H1 (cell line): Measurements from ENCODE around the gene FCHSD1. TPM values are rescaled to one million over a fixed set of nuclear protein-coding genes. Genes with fewer than 3 reads are reported as not detected.

Source experiments
- CTCF ChIA-PET: fragments of 300-600 bp; sonication (Branson Sonifier 250); formaldehyde crosslinking; loops from one replicate; lab custom pipeline; 2021; ENCODE audit not compliant: partially characterized antibody; lab: Charles Lee
- POLR2A ChIA-PET: fragments of 300-600 bp; sonication (Branson Sonifier 250); formaldehyde crosslinking; loops from one replicate; lab custom pipeline; 2021; ENCODE audit warnings: inconsistent platforms; ENCODE audit not compliant: partially characterized antibody; lab: Charles Lee
- DNase-seq, 2 experiments: peaks; one replicate each; pipeline versions ENCODE4 v3.0.0 to v3.0.0-alpha.2; 2010 to 2022; ENCODE audit warnings: low spot score in 2 of 2, low read depth in 1 of 2, mixed read lengths in 1 of 2
- FAIRE-seq: peaks from 2 replicates; lab custom pipeline; 2011; peaks lifted over from hg19 to GRCh38; lab: Jason Lieb, UNC
- H2AFZ ChIP-seq: 2 replicates; pipeline ENCODE4 v1.8.1; 2012; ENCODE audit warnings: low read length, inconsistent platforms
- H2AK5ac ChIP-seq: 2 replicates; pipeline ENCODE4 v1.6.1; 2013; ENCODE audit warnings: low read depth, low read length
- H2BK120ac ChIP-seq: replicated peaks from 2 replicates; pipeline ENCODE3; 2013; ENCODE audit warnings: low read depth, low read length, inconsistent platforms
- H2BK12ac ChIP-seq: 2 replicates; pipeline ENCODE4 v1.6.1; 2013; ENCODE audit warnings: low read depth, low read length
- H2BK15ac ChIP-seq: 2 replicates; pipeline ENCODE4 v1.6.1; 2013; ENCODE audit warnings: low read length
- H2BK20ac ChIP-seq: 2 replicates; pipeline ENCODE4 v1.6.1; 2013; ENCODE audit warnings: low read length
- H2BK5ac ChIP-seq: 2 replicates; pipeline ENCODE4 v1.6.1; 2013; ENCODE audit warnings: low read depth, low read length
- H3K14ac ChIP-seq: 2 replicates; pipeline ENCODE4 v1.6.1; 2013; ENCODE audit warnings: inconsistent platforms; ENCODE audit not compliant: insufficient read length
- H3K18ac ChIP-seq: 2 replicates; pipeline ENCODE4 v1.6.1; 2013; ENCODE audit warnings: low read length; ENCODE audit errors: extremely low read depth
- H3K23ac ChIP-seq: 2 replicates; pipeline ENCODE4 v1.6.1; 2013; ENCODE audit warnings: inconsistent platforms; ENCODE audit not compliant: insufficient read length
- H3K23me2 ChIP-seq: 2 replicates; pipeline ENCODE4 v1.6.1; 2013; ENCODE audit warnings: low read depth, low read length
- H3K27ac ChIP-seq: 2 replicates; pipeline ENCODE4 v1.6.1; 2011; ENCODE audit warnings: low read depth, low read length, inconsistent platforms
- H3K27me3 ChIP-seq, 4 experiments: replicated peaks in 1 of 4; 1 replicate in 1 of 4; 2 replicates in 3 of 4; pipeline versions ENCODE4 v1.6.1 to v1.8.1; 2011 to 2013; ENCODE audit warnings: low read length in 3 of 4, mild to moderate bottlenecking in 3 of 4, inconsistent platforms in 2 of 4, mixed read lengths in 2 of 4, moderate library complexity in 1 of 4; ENCODE audit not compliant: control insufficient read depth in 3 of 4, insufficient read depth in 3 of 4; ENCODE audit errors: extremely low read depth in 1 of 4
- H3K36me3 ChIP-seq, 4 experiments: 2 replicates each; pipeline versions ENCODE4 v1.6.1 to v1.8.1; 2011 to 2013; ENCODE audit warnings: mild to moderate bottlenecking in 4 of 4, low read length in 3 of 4, moderate library complexity in 2 of 4, control low read depth in 1 of 4, inconsistent platforms in 1 of 4; ENCODE audit not compliant: insufficient read depth in 4 of 4, control insufficient read depth in 2 of 4
- H3K4ac ChIP-seq: replicated peaks from 2 replicates; pipeline ENCODE3; 2013; ENCODE audit warnings: low read length, low read depth, mixed read lengths, inconsistent platforms; ENCODE audit not compliant: insufficient read length
- H3K4me1 ChIP-seq, 4 experiments: replicated peaks in 1 of 4; 1 replicate in 1 of 4; 2 replicates in 3 of 4; pipeline versions ENCODE4 v1.6.1 to v1.8.1; 2011 to 2013; ENCODE audit warnings: low read length in 3 of 4, inconsistent platforms in 2 of 4, mixed read lengths in 1 of 4; ENCODE audit not compliant: insufficient read depth in 4 of 4, control insufficient read depth in 3 of 4
- H3K4me2 ChIP-seq, 2 experiments: 2 replicates each; pipeline versions ENCODE4 v1.6.1 to v1.8.1; 2011 to 2013; ENCODE audit warnings: low read depth in 2 of 2, low read length in 2 of 2, control low read depth in 1 of 2, inconsistent platforms in 1 of 2, mild to moderate bottlenecking in 1 of 2; ENCODE audit not compliant: insufficient read depth in 1 of 2
- H3K4me3 ChIP-seq, 4 experiments: fragments of 200-600, 300-600 bp in 1 of 4; sonication (generic), shearing (Covaris generic), sonication (Bioruptor Twin) in 1 of 4; 2 replicates each; pipeline versions ENCODE4 v1.5.1 to v1.8.1; 2011 to 2016; ENCODE audit warnings: low read length in 4 of 4, low read depth in 3 of 4, control low read depth in 2 of 4, inconsistent platforms in 2 of 4, mild to moderate bottlenecking in 2 of 4, mixed read lengths in 1 of 4, moderate library complexity in 1 of 4; ENCODE audit not compliant: insufficient read depth in 2 of 4; ENCODE audit errors: extremely low read depth in 1 of 4
- H3K56ac ChIP-seq: replicated peaks from 2 replicates; pipeline ENCODE3; 2013; ENCODE audit warnings: low read depth, mild to moderate bottlenecking, mixed read lengths, low read length, inconsistent platforms; ENCODE audit not compliant: insufficient read length
- H3K79me1 ChIP-seq: 2 replicates; pipeline ENCODE4 v1.6.1; 2013; ENCODE audit warnings: low read depth, low read length, control low read depth
- H3K79me2 ChIP-seq, 2 experiments: 2 replicates each; pipeline versions ENCODE4 v1.6.1 to v1.8.1; 2012 to 2013; ENCODE audit warnings: low read length in 2 of 2, mild to moderate bottlenecking in 2 of 2, inconsistent platforms in 1 of 2; ENCODE audit not compliant: insufficient read depth in 2 of 2, control insufficient read depth in 1 of 2
- H3K9ac ChIP-seq, 4 experiments: replicated peaks in 1 of 4; 1 replicate in 1 of 4; 2 replicates in 3 of 4; pipeline versions ENCODE4 v1.6.1 to v1.8.1; 2011 to 2013; ENCODE audit warnings: low read depth in 3 of 4, low read length in 3 of 4, control low read depth in 2 of 4, mild to moderate bottlenecking in 2 of 4, moderate library complexity in 2 of 4, inconsistent platforms in 1 of 4; ENCODE audit errors: extremely low read depth in 1 of 4
- H3K9me3 ChIP-seq, 2 experiments: 2 replicates each; pipeline versions ENCODE4 v1.6.1 to v1.8.1; 2012 to 2013; ENCODE audit warnings: mild to moderate bottlenecking in 2 of 2, moderate library complexity in 2 of 2, control low read depth in 1 of 2, inconsistent platforms in 1 of 2, low read depth in 1 of 2, low read length in 1 of 2, mixed read lengths in 1 of 2; ENCODE audit not compliant: insufficient read depth in 2 of 2
- H4K20me1 ChIP-seq, 2 experiments: replicated peaks in 1 of 2; 2 replicates each; pipeline versions ENCODE3 to v1.8.1; 2011 to 2013; ENCODE audit warnings: inconsistent platforms in 2 of 2, low read length in 2 of 2, mild to moderate bottlenecking in 1 of 2; ENCODE audit not compliant: insufficient read depth in 2 of 2, control insufficient read depth in 1 of 2
- H4K5ac ChIP-seq: 2 replicates; pipeline ENCODE4 v1.6.1; 2013; ENCODE audit warnings: low read length, low read depth, mixed read lengths, inconsistent platforms; ENCODE audit not compliant: insufficient read length
- H4K8ac ChIP-seq: 2 replicates; pipeline ENCODE4 v1.8.0; 2013; ENCODE audit warnings: mild to moderate bottlenecking, moderate library complexity, low read length, inconsistent platforms; ENCODE audit not compliant: insufficient read depth; ENCODE audit errors: extremely low read depth
- H4K91ac ChIP-seq: replicated peaks from 2 replicates; pipeline ENCODE3; 2013; ENCODE audit warnings: low read length, mixed read lengths, inconsistent platforms; ENCODE audit not compliant: insufficient read length
- RBBP5 ChIP-seq: IDR thresholded peaks from 2 replicates; pipeline ENCODE4 v1.7.1; 2012; ENCODE audit warnings: low read depth, mild to moderate bottlenecking, inconsistent platforms, low read length, moderate library complexity, borderline replicate concordance
- WGBS, 2 experiments: shearing (Covaris generic) in 1 of 2; methylation state at CpG; one replicate each; pipeline versions ENCODE4 v1.1.6 to v1.1.7; 2013 to 2015; ENCODE audit warnings: low lambda C conversion rate in 2 of 2, mixed read lengths in 2 of 2, inconsistent platforms in 1 of 2, low coverage in 1 of 2, missing lambda C conversion rate in 1 of 2; ENCODE audit not compliant: insufficient replicate concordance in 2 of 2, insufficient coverage in 1 of 2, insufficient read length in 1 of 2; ENCODE audit errors: extremely low coverage in 1 of 2, missing lambda C conversion rate in 1 of 2; 5-methylcytosine and 5-hydroxymethylcytosine counted together
- polyA plus RNA-seq, 7 experiments: library from polyadenylated mRNA; depleted of rRNA in 3 of 7; stranded (reverse) in 5 of 7; unstranded in 2 of 7; fragments of >200 nt in 5 of 7; fragments of 200-250 nt in 2 of 7; gene quantifications; 1 replicate in 5 of 7; 2 replicates in 1 of 7; 4 replicates in 1 of 7; pipeline versions ENCODE4 v1.2.1 to v1.2.3, GENCODE V29; 2011 to 2013; ENCODE audit warnings: missing spikeins in 2 of 7, mixed read lengths in 2 of 7
- total RNA-seq: library from RNA; stranded (reverse); fragmentation: NEBNext Ultra II Directional; extraction: Animal tissue kit (Norgen Biotek cat#: 25700); gene quantifications from 2 replicates; pipeline ENCODE4 v1.2.1, GENCODE V29; 2021

The FCHSD1 gene
- total and polyA plus RNA-seq, 2 of the 8 experiments (the other 6 are each of a cell fraction or from before 2014, with no cell fraction given), result 22.0 to 30.1 TPM

DNA sequence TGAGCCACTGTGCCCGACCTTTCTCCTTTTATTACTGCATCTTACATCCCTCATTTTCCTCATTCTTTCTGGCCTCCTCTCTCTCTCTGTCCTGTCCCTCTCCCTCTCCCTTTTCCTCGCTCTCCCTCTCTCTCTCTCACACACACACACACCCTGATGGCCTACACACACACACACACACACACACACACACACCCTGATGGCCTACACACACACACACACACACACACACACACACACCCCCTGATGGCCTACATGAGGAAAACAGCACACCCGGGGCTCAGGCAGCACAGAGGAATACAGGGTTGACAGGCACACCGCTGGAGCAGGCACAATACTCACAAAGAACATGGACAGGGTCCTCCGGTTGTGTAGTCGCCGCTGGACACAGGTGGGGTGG lies 3.8 kb upstream of the FCHSD1 start:
- FAIRE-seq, result no peak

More for the DNA sequence above, 3.8 kb upstream of the FCHSD1 start:
- Histone ChIP-seq H3K23ac (no peak overlapping the region), H3K23me2 (peaks cover 3% of the 10 kb centered on the region; the same call in 1 of the 2 replicates), H3K9ac (no peak overlapping the region), H3K27me3 (no peaks in the 10 kb centered on the region; a peak in 1 of 7 replicates), H3K27ac (no peak overlapping the region), H3K56ac (no peak overlapping the region), H2AK5ac (no peak overlapping the region), H3K4me2 (no peak overlapping the region), H2BK20ac (no peak overlapping the region), H3K4me3 (no peak overlapping the region), H4K5ac (no peak overlapping the region), H3K79me1 (no peaks in the 10 kb centered on the region), H3K14ac (no peak overlapping the region), H2AFZ (no peak overlapping the region), H2BK120ac (no peak overlapping the region), H3K4me1 (peaks cover 2 to 8% (median 6%) of the 10 kb centered on the region in 4 experiments), H2BK5ac (no peak overlapping the region), H4K20me1 (peaks cover 3 to 6% of the 10 kb centered on the region in 2 experiments), H3K36me3 (peaks cover 2 to 19% (median 12%) of the 10 kb centered on the region in 4 experiments; a peak in 5 of 8 replicates), H3K79me2 (no peaks in the 10 kb centered on the region), H2BK15ac (no peak overlapping the region), H3K9me3 (no peaks in the 10 kb centered on the region), H4K91ac (no peak overlapping the region), H3K4ac (no peak overlapping the region), H4K8ac (no peak overlapping the region), H3K18ac (no peak overlapping the region), H2BK12ac (no peak overlapping the region)
- no peak for DNase-seq
- CTCF ChIA-PET, result interaction anchor here (1.2 to 1.3 kb wide), 2 partner anchors 14 kb away, joined by 4 to 6 read pairs; no protein-coding TSS in a partner anchor
- TF ChIP-seq RBBP5, result no peak
- POLR2A ChIA-PET, result interaction anchor here (1.1 to 2.0 kb wide), 3 partner anchors 12 to 36 kb away, joined by 3 to 6 read pairs (median 5); partner anchors contain the start of gene DIAPH1
- 93% methylated on average over 6 of the region's 7 CpGs; no CpG with 5 or more reads in 1 of the 2 experiments for whole genome bisulfite sequencing, 2 experiments
